A549 (cell line): ENCODE measurements around the gene ANTKMT. TPM values are rescaled to one million over a fixed set of nuclear protein-coding genes. Genes with fewer than 3 reads are reported as not detected.
A peak's percentile ranks its signal among the peaks of the same experiment; 100 is the strongest.

ENCODE experiments used
- ATAC-seq, 2 experiments: fragments of 200-7000 bp in 1 of 2; fragments of >200 bp in 1 of 2; cut with Nextera tagmentation in 1 of 2; cut with Tn5 transposase in 1 of 2; 3 replicates each; pipeline versions ENCODE4 v1.8.0 to v1.9.1; 2018 to 2020; ENCODE audit warnings: mild to moderate bottlenecking in 1 of 2, moderate library complexity in 1 of 2
- CTCF ChIA-PET: fragments of 300-600 bp; sonication (Branson Sonifier 250); formaldehyde crosslinking; extraction: SDS; loops from one replicate; lab custom pipeline; 2021; ENCODE audit warnings: antibody characterized with exemption, inconsistent platforms; lab: Yijun Ruan, JAX
- POLR2A ChIA-PET: fragments of 350-600 bp; formaldehyde crosslinking; extraction: SDS; loops from one replicate; lab custom pipeline; 2021; ENCODE audit warnings: antibody characterized with exemption, inconsistent platforms; lab: Yijun Ruan, JAX
- DNase-seq, 2 experiments: peaks; one replicate each; pipeline versions ENCODE4 v3.0.0 to v3.0.0-alpha.2; 2011 to 2016; ENCODE audit warnings: low read depth in 1 of 2, low spot score in 1 of 2
- FAIRE-seq: peaks from 2 replicates; lab custom pipeline; 2011; peaks lifted over from hg19 to GRCh38; lab: Jason Lieb, UNC
- H3K27ac ChIP-seq, 2 experiments: fragments of >200 bp; sonication (Bioruptor Twin); formaldehyde crosslinking; 3 replicates each; pipeline ENCODE4 v1.5.1; 2016 to 2017
- H3K4me1 ChIP-seq: fragments of >200 bp; sonication (Bioruptor Twin); formaldehyde crosslinking; 3 replicates; pipeline ENCODE4 v1.6.1; 2016
- H3K4me2 ChIP-seq: fragments of >200 bp; sonication (Bioruptor Twin); formaldehyde crosslinking; 3 replicates; pipeline ENCODE4 v1.6.1; 2016
- H3K4me3 ChIP-seq: fragments of >200 bp; sonication (Bioruptor Twin); formaldehyde crosslinking; 3 replicates; pipeline ENCODE4 v1.5.1; 2016
- H3K9me3 ChIP-seq: fragments of >200 bp; sonication (Bioruptor Twin); formaldehyde crosslinking; 3 replicates; pipeline ENCODE4 v1.6.1; 2016
- BHLHE40 ChIP-seq: IDR thresholded peaks from 2 replicates; pipeline ENCODE4 v1.6.1; 2012; ENCODE audit warnings: low read depth, low read length, inconsistent platforms
- CBX8 ChIP-seq: fragments of 200-600 bp; sonication (generic); IDR thresholded peaks from 2 replicates; pipeline ENCODE4 v1.6.1; 2016
- CTCF ChIP-seq: fragments of >200 bp; sonication (Bioruptor Twin); formaldehyde crosslinking; IDR thresholded peaks from 3 replicates; pipeline ENCODE4 v1.5.1; 2016
- EHMT2 ChIP-seq: fragments of 200-600 bp; sonication (generic); IDR thresholded peaks from 2 replicates; pipeline ENCODE4 v1.6.1; 2016; ENCODE audit warnings: antibody characterized with exemption, low read depth, mild to moderate bottlenecking, moderate library complexity
- ESRRA ChIP-seq: fragments of 150-350 bp; IDR thresholded peaks from 2 replicates; pipeline ENCODE4 v1.6.1; 2014; ENCODE audit warnings: mild to moderate bottlenecking, low read length, borderline replicate concordance
- FOSL2 ChIP-seq, 2 experiments: fragments of 450-650 bp in 1 of 2; fragments of >200 bp in 1 of 2; sonication (Bioruptor Twin) in 1 of 2; formaldehyde crosslinking; IDR thresholded peaks; 2 replicates each; pipeline versions ENCODE4 v1.5.0 to v1.6.1; 2016 to 2020; ENCODE audit warnings: mild to moderate bottlenecking in 1 of 2, moderate library complexity in 1 of 2
- GATA3 ChIP-seq: IDR thresholded peaks from 2 replicates; pipeline ENCODE4 v1.6.1; 2012; ENCODE audit warnings: borderline replicate concordance
- HDAC2 ChIP-seq: fragments of 200-600 bp; sonication (generic); IDR thresholded peaks from 2 replicates; pipeline ENCODE4 v1.6.1; 2016
- HES2 ChIP-seq: fragments of >200 bp; sonication (Bioruptor Twin); formaldehyde crosslinking; IDR thresholded peaks from 2 replicates; pipeline ENCODE4 v1.6.1; 2016
- HMGXB4 ChIP-seq: fragments of 250-450 bp; sonication (Bioruptor Pico); IDR thresholded peaks from 2 replicates; pipeline ENCODE4 v1.5.0; 2021; ENCODE audit warnings: mild to moderate bottlenecking, moderate library complexity, borderline replicate concordance
- HOXA7 ChIP-seq: fragments of 250-450 bp; sonication (Bioruptor Pico); IDR thresholded peaks from 2 replicates; pipeline ENCODE4 v1.5.0; 2020; ENCODE audit warnings: mild to moderate bottlenecking, moderate library complexity
- HOXB5 ChIP-seq: fragments of 250-450 bp; sonication (Bioruptor Pico); IDR thresholded peaks from 2 replicates; pipeline ENCODE4 v1.5.0; 2020; ENCODE audit warnings: mild to moderate bottlenecking, moderate library complexity
- MAX ChIP-seq: IDR thresholded peaks from 2 replicates; pipeline ENCODE4 v1.6.1; 2012
- MAZ ChIP-seq: fragments of 150-350 bp; IDR thresholded peaks from 2 replicates; pipeline ENCODE4 v1.6.1; 2014; ENCODE audit warnings: antibody characterized with exemption, low read depth, low read length, borderline replicate concordance
- NFE2L2 ChIP-seq: fragments of 150-350 bp; conservative IDR thresholded peaks from 2 replicates; pipeline ENCODE4 v1.6.1; 2014; ENCODE audit warnings: low read length
- NR3C1 ChIP-seq: fragments of >200 bp; sonication (Bioruptor Twin); formaldehyde crosslinking; IDR thresholded peaks from 3 replicates; pipeline ENCODE4 v1.6.1; 2017
- PHF8 ChIP-seq: fragments of 200-600 bp; sonication (generic); IDR thresholded peaks from 2 replicates; pipeline ENCODE4 v1.6.1; 2016; ENCODE audit warnings: low read depth, mild to moderate bottlenecking, antibody characterized with exemption, moderate library complexity, borderline replicate concordance
- POLR2AphosphoS2 ChIP-seq: conservative IDR thresholded peaks from 2 replicates; pipeline ENCODE4 v1.6.1; 2012; ENCODE audit warnings: low read length, improper control_type of control experiment, inconsistent platforms
- RAD21 ChIP-seq, 2 experiments: fragments of >200 bp in 1 of 2; sonication (Bioruptor Twin) in 1 of 2; formaldehyde crosslinking in 1 of 2; IDR thresholded peaks in 1 of 2; conservative IDR thresholded peaks in 1 of 2; 2 replicates in 1 of 2; 3 replicates in 1 of 2; pipeline ENCODE4 v1.6.1; 2012 to 2018; ENCODE audit warnings: inconsistent platforms in 1 of 2
- RARB ChIP-seq: fragments of 250-450 bp; sonication (Bioruptor Pico); IDR thresholded peaks from 2 replicates; pipeline ENCODE4 v1.8.0; 2021; ENCODE audit warnings: mild to moderate bottlenecking, moderate library complexity
- RCOR1 ChIP-seq: fragments of 150-350 bp; IDR thresholded peaks from 2 replicates; pipeline ENCODE4 v1.6.1; 2014; ENCODE audit warnings: antibody characterized with exemption, low read length, low read depth
- RFX5 ChIP-seq: fragments of 450-650 bp; IDR thresholded peaks from 2 replicates; pipeline ENCODE4 v1.7.1; 2014; ENCODE audit warnings: antibody characterized with exemption, mild to moderate bottlenecking, moderate library complexity
- RNF2 ChIP-seq: fragments of 200-600 bp; sonication (generic); IDR thresholded peaks from 2 replicates; pipeline ENCODE4 v1.6.1; 2016; ENCODE audit warnings: low read depth, mild to moderate bottlenecking, antibody characterized with exemption, moderate library complexity, borderline replicate concordance
- TFCP2L1 ChIP-seq: fragments of 250-450 bp; sonication (Bioruptor Pico); IDR thresholded peaks from 2 replicates; pipeline ENCODE4 v1.5.0; 2021; ENCODE audit warnings: mild to moderate bottlenecking
- TP53 ChIP-seq: fragments of 250-450 bp; sonication (Bioruptor Pico); IDR thresholded peaks from 2 replicates; pipeline ENCODE4 v1.5.0; 2021; ENCODE audit warnings: mild to moderate bottlenecking, moderate library complexity
- ZC3H11A ChIP-seq: fragments of 450-650 bp; IDR thresholded peaks from 2 replicates; pipeline ENCODE4 v1.6.1; 2014; ENCODE audit warnings: antibody characterized with exemption, mild to moderate bottlenecking
- ZSCAN20 ChIP-seq: fragments of 250-450 bp; sonication (Bioruptor Pico); IDR thresholded peaks from 2 replicates; pipeline ENCODE4 v1.8.0; 2022; ENCODE audit warnings: mild to moderate bottlenecking, moderate library complexity
- WGBS: methylation state at CpG from one replicate; pipeline ENCODE4 v1.1.6; 2017; ENCODE audit errors: missing lambda C conversion rate; 5-methylcytosine and 5-hydroxymethylcytosine counted together
- polyA plus RNA-seq, 4 experiments: library from polyadenylated mRNA; depleted of rRNA in 3 of 4; stranded (reverse); fragments of >200 nt; fragmentation: RNase III in 1 of 4; extraction: RNeasy Plus Mini Kit Qiagen cat#74134 plus additional on column Dnase treatment in 1 of 4; gene quantifications; 2 replicates in 3 of 4; 3 replicates in 1 of 4; pipeline ENCODE4 v1.2.3, GENCODE V29; 2011 to 2017

ANTKMT gene
- polyA plus RNA-seq, 2 of the 4 experiments (the other 2 are of a cell fraction), result 11.9 to 55.8 TPM

- no peak for TF ChIP-seq POLR2AphosphoS2
- TF ChIP-seq RAD21 (conservative IDR thresholded peaks at IDR 0.05 in 1 of 2, IDR thresholded peaks at IDR 0.05 in 1 of 2), result 0 out of 5 replicates have a peak, but pooled peaks of 1 of the 2 experiments have one; percentile 22
- no peak for TF ChIP-seq RNF2
- TF ChIP-seq GATA3, result 0 out of 2 replicates have a peak, but pooled peaks have one; percentile 5
- no peak for TF ChIP-seq HOXB5
- TF ChIP-seq HES2, result no peak
- 0 out of 2 replicates have a peak, but pooled peaks have one; percentile 38 for TF ChIP-seq RARB (CRISPR knock-in tag)
- TF ChIP-seq HDAC2, result no peak
- TF ChIP-seq NR3C1, result no peak
- no peak for TF ChIP-seq HMGXB4 (CRISPR knock-in tag)
- no peak for TF ChIP-seq ZSCAN20 (CRISPR knock-in tag)
- TF ChIP-seq TP53, result peak; percentile 58; the same call in 1 of the 2 replicates
- no peak for TF ChIP-seq ESRRA
- no peak for TF ChIP-seq ZC3H11A
Observed at GRCh38 chr16:719815-720446, 1.0 kb upstream of the ANTKMT start (continued).

- 0% methylated on average over 3 of the region's 38 CpGs for WGBS
- ChIA-PET CTCF (interaction anchor here (0.6 to 28.0 kb wide), 7 partner anchors 6 to 139 kb away, joined by 3 to 656 read pairs (median 6); partner anchors contain the start of genes ANTKMT, CCDC78, CIAO3 and FBXL16), POLR2A (interaction anchor here (0.7 to 2.6 kb wide), 13 partner anchors 8 to 68 kb away, joined by 3 to 33 read pairs (median 6); partner anchors contain the start of genes CHTF18, CIAO3, RPUSD1 and STUB1)
- peak overlapping the region; percentile 93 for H3K4me3 ChIP-seq
- H3K27ac ChIP-seq, result peak overlapping the region; percentile 98 to 99
- H3K9me3 ChIP-seq, result no peaks in the 10 kb centered on the region
- peak overlapping the region; percentile 94 for H3K4me2 ChIP-seq
- TF ChIP-seq CTCF (peak; percentile 30; the same call in 2 of the 3 replicates), HOXA7 (CRISPR knock-in tag) (no peak; the same call in 1 of the 2 replicates), NFE2L2 (no peak), POLR2AphosphoS2 (0 out of 2 replicates have a peak, but pooled peaks have one; percentile 50), PHF8 (0 out of 2 replicates have a peak, but pooled peaks have one; percentile 49), EHMT2 (no peak), TFCP2L1 (CRISPR knock-in tag) (0 out of 2 replicates have a peak, but pooled peaks have one; percentile 44), MAZ (no peak), RFX5 (no peak), BHLHE40 (peak; percentile 66), MAX (peak; percentile 73), CBX8 (no peak), FOSL2 (IDR thresholded peaks at IDR 0.05) (no peak), FOSL2 (CRISPR knock-in tag; IDR thresholded peaks at IDR 0.05) (no peak), RNF2 (peak; percentile 78; the same call in 1 of the 2 replicates), RCOR1 (no peak)
- ATAC-seq (peak; percentile 32 to 66), DNase-seq (peak; percentile 72 to 84), FAIRE-seq (no peak)
- peaks cover 49% of the 10 kb centered on the region for H3K4me1 ChIP-seq
Observed at GRCh38 chr16:720447-720989, 428 bp upstream of the ANTKMT start.
